Uterus (tissue), 4 donors: Measurements from ENCODE around the gene KLF6. TPM values are rescaled to one million over a fixed set of nuclear protein-coding genes. Genes with fewer than 3 reads are reported as not detected.
A peak's percentile ranks its signal among the peaks of the same experiment; 100 is the strongest.

Experiments
- DNase-seq, 2 donors: peaks; one replicate each; pipeline ENCODE4 v3.0.0-alpha.2; 2019 to 2020
- H3K27ac ChIP-seq, 2 donors: fragments of 200-600 bp; sonication (generic); 1 replicate in 1 of 2; 2 replicates in 1 of 2; pipeline ENCODE4 v1.5.1; 2016 to 2018
- H3K27me3 ChIP-seq, 2 donors: fragments of 200-600 bp; sonication (generic); one replicate each; pipeline ENCODE4 v1.5.1; 2018 to 2019; ENCODE audit warnings: control low read depth in 1 of 2
- H3K36me3 ChIP-seq, 2 donors: fragments of 200-600 bp; sonication (generic); one replicate each; pipeline ENCODE4 v1.5.1; 2019; ENCODE audit warnings: control low read depth in 1 of 2
- H3K4me1 ChIP-seq, 2 donors: fragments of 200-600 bp; sonication (generic); one replicate each; pipeline ENCODE4 v1.5.1; 2018 to 2019; ENCODE audit warnings: control low read depth in 1 of 2
- H3K4me3 ChIP-seq, 2 donors: fragments of 200-600 bp; sonication (generic); 1 replicate in 1 of 2; 2 replicates in 1 of 2; pipeline ENCODE4 v1.5.1; 2018 to 2019; ENCODE audit warnings: mild to moderate bottlenecking in 1 of 2
- H3K9me3 ChIP-seq, 2 donors: fragments of 200-600 bp; sonication (generic); one replicate each; pipeline ENCODE4 v1.5.1; 2019; ENCODE audit warnings: control low read depth in 1 of 2
- CTCF ChIP-seq, 4 experiments: fragments of 200-600 bp in 2 of 4; fragments of 450-650 bp in 2 of 4; sonication (generic) in 2 of 4; IDR thresholded peaks; one replicate each; pipeline ENCODE4 v1.5.1; 2016 to 2019; ENCODE audit warnings: antibody characterized with exemption in 4 of 4, mild to moderate bottlenecking in 2 of 4, moderate library complexity in 1 of 4
- POLR2A ChIP-seq, 2 donors: fragments of 450-650 bp; IDR thresholded peaks; one replicate each; pipeline ENCODE4 v1.6.1; 2016; ENCODE audit warnings: antibody characterized with exemption in 2 of 2, mild to moderate bottlenecking in 1 of 2, moderate library complexity in 1 of 2
- intact Hi-C: fragments of 100-400 bp; cut with DNase I; formaldehyde crosslinking; loops from one replicate; pipeline ENCODE4 v1.15.1; 2023; ENCODE audit warnings: low total_unique reads
- total RNA-seq, 4 donors: library from RNA; depleted of rRNA in 3 of 4; stranded (reverse); fragments of >200 nt in 3 of 4; gene quantifications; one replicate each; pipeline versions ENCODE4 v1.1.0 to v1.2.4, GENCODE V29; 2014 to 2023
- donor health status: DM: yes; HTN: yes; CAD: no.

Gene KLF6
- total RNA-seq, 4 donors from 2014 or later, result 47.9 to 128 (median 87.4) TPM

DNA sequence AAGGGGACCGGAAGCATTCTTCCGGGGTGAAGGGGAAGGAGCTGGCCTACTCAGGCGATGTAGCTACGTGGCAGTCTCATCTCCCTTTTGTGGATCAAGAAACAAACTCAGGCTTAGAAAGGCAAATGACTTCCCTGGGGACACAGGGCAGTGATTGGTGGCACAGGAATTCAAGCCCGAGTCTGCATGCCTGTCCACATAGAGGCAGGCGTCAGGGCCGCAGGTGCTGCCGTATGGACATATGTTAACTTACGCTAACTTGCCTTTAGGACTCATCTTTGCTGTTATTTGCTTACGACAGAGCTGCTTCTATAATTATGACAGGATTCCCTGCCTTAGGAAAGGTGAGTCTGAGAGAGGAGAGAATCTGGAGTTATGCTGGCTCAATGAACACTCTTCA, 42.3 kb upstream of the KLF6 start:
- DNase-seq, result no peak
- H3K4me3 ChIP-seq, result no peak overlapping the region
- no peaks in the 10 kb centered on the region for H3K36me3 ChIP-seq
- no peaks in the 10 kb centered on the region for H3K27me3 ChIP-seq
- H3K4me1 ChIP-seq, result no peaks in the 10 kb centered on the region
- H3K27ac ChIP-seq, result peak overlapping the region; percentile 1 to 59
- no peaks in the 10 kb centered on the region for H3K9me3 ChIP-seq
- TF ChIP-seq POLR2A (IDR thresholded peaks at IDR 0.05), result no peak
- no peak for TF ChIP-seq CTCF (IDR thresholded peaks at IDR 0.05)
- intact Hi-C loops, result no loop called here

- Histone ChIP-seq H3K27ac (peak overlapping the region in 1 of 2 donors; percentile 13), H3K9me3 (no peaks in the 10 kb centered on the region), H3K36me3 (no peaks in the 10 kb centered on the region), H3K4me3 (no peak overlapping the region), H3K4me1 (no peaks in the 10 kb centered on the region), H3K27me3 (no peaks in the 10 kb centered on the region)
- no peak for TF ChIP-seq POLR2A (IDR thresholded peaks at IDR 0.05)
- DNase-seq, result no peak
- intact Hi-C loops, result no loop called here
Observed at GRCh38 chr10:3825862-3826351, 40.9 kb upstream of the KLF6 start.

DNA sequence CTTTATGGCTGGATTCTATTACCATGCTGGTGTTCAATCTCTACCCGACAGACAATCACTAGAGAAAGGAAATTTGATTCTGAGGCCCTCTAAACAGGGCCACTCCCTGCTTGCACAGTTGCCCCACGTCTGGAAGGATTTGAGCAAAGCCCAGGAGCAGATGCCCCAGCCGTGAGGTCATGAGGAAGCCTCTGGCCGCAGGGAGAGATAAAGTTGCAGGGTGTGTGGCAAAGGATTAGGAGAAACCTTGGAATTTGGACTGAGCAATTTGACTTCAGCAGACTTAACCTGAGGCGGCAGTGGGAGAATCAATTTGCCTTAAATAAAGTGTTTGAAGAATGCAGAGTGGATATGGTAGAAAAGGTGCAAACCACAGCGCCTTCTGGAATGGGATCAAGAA, 40.2 kb upstream of the KLF6 start:
- Histone ChIP-seq H3K4me3 (no peak overlapping the region), H3K4me1 (no peaks in the 10 kb centered on the region), H3K27ac (no peak overlapping the region), H3K36me3 (no peaks in the 10 kb centered on the region), H3K27me3 (no peaks in the 10 kb centered on the region), H3K9me3 (no peaks in the 10 kb centered on the region)
- intact Hi-C loops, result no loop called here
- no peak for DNase-seq
- TF ChIP-seq POLR2A (IDR thresholded peaks at IDR 0.05) (no peak), CTCF (IDR thresholded peaks at IDR 0.05) (no peak)

DNA sequence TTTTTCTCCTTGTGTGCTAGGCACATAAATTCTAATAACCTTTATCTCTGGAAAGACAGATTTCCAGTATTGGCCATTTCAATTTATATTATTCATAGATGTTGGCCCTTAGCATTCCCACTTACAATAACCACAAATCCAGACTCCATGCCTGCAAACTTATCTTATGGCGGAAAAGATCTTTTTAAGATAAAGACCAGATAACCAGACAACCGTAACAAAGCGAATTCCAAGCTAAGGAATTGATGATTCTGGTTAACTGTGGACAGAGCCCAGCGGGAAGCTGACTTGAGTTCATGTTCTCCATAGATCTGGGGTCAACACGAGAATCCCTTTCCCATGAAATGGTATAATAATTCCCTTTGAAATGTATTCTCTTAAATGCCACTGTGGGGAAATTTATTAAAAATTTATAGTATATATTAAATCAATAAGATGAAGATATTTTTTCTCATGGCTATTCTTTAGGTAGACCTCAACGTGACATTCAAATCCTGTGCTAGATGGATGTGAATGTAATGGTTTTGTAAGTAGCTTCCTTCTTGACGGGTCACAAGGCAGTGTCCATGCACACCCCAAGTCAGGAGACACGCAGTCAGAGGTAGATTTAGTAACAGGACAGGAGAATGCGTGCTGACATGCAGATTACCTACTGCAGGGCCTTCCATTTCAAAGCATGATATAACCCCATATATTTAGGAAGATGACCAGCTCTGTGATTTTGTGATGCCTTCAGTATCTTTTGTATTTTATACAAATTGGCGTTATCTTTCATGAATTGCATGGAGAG, 37.7 kb upstream of the KLF6 start:
- no peaks in the 10 kb centered on the region for H3K36me3 ChIP-seq
- DNase-seq, result no peak
- no peaks in the 10 kb centered on the region for H3K4me1 ChIP-seq
- TF ChIP-seq POLR2A (IDR thresholded peaks at IDR 0.05) (no peak), CTCF (IDR thresholded peaks at IDR 0.05) (no peak)
- no peak overlapping the region for H3K27ac ChIP-seq
- no peak overlapping the region for H3K4me3 ChIP-seq
- intact Hi-C loops, result no loop called here
- no peaks in the 10 kb centered on the region for H3K27me3 ChIP-seq
- no peaks in the 10 kb centered on the region for H3K9me3 ChIP-seq

DNA sequence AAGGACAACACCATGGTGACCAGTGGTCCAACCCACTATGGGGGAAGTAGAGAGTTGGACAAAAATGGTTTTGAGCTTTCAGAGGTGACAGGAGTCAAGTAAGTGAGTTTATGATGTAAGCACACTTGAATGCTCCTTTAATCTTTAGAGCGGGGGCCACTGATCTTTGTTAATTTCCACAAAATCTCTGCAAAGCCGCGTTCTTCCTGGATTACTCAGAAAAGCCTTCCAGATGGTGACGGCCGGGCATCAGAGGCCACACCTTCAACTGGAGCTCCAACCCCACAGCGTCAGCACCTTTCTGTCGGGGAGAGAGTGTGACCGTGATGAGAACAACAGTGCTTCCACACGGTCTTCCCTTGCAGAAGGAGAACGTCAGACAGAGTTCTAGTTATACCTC, 35.2 kb upstream of the KLF6 start:
- Histone ChIP-seq H3K36me3 (no peaks in the 10 kb centered on the region), H3K27ac (no peak overlapping the region), H3K9me3 (no peaks in the 10 kb centered on the region), H3K4me1 (no peaks in the 10 kb centered on the region), H3K27me3 (no peaks in the 10 kb centered on the region), H3K4me3 (no peak overlapping the region)
- TF ChIP-seq POLR2A (IDR thresholded peaks at IDR 0.05), result no peak
- no peak for TF ChIP-seq CTCF (IDR thresholded peaks at IDR 0.05)
- DNase-seq, result no peak
- intact Hi-C loops, result no loop called here
